ENCODE results near the gene MFSD1.

The MFSD1 gene

GRCh38 chr3:158810823-158811724 lies 9.2 kb downstream of the MFSD1 start:
- no peak for DNase-seq (ENCODE audit: low read depth)

- no peak for DNase-seq (ENCODE audit: low read depth)
These were observed 17.4 kb downstream of the MFSD1 start for GRCh38 chr3:158819282-158819681.

- no peak for DNase-seq (ENCODE audit: low read depth)
These were observed 18.7 kb downstream of the MFSD1 start for GRCh38 chr3:158820521-158820920.

GRCh38 chr3:158821847-158822246 lies 20.0 kb downstream of the MFSD1 start:
- DNase-seq (ENCODE audit: low read depth) = no peak

GRCh38 chr3:158823426-158823825 lies 21.6 kb downstream of the MFSD1 start:
- DNase-seq (ENCODE audit: low read depth) = no peak

GRCh38 chr3:158827773-158828172 lies 25.9 kb downstream of the MFSD1 start:
- DNase-seq (ENCODE audit: low read depth) = no peak

GRCh38 chr3:158830391-158830790 lies 28.5 kb downstream of the MFSD1 start:
- no peak for DNase-seq (ENCODE audit: low read depth)

GRCh38 chr3:158831861-158832260 lies 30.0 kb downstream of the MFSD1 start:
- DNase-seq (ENCODE audit: low read depth) = no peak

GRCh38 chr3:158835631-158836030 lies 33.8 kb downstream of the MFSD1 start:
- DNase-seq (ENCODE audit: low read depth) = no peak

- no peak for DNase-seq (ENCODE audit: low read depth)
These were observed 34.5 kb downstream of the MFSD1 start for GRCh38 chr3:158836312-158836711.

- DNase-seq (ENCODE audit: low read depth) = no peak
These were observed 35.4 kb downstream of the MFSD1 start for GRCh38 chr3:158837240-158837639.

GRCh38 chr3:158839966-158840365 lies 38.1 kb downstream of the MFSD1 start:
- DNase-seq (ENCODE audit: low read depth) = no peak

GRCh38 chr3:158841387-158841786 lies 39.5 kb downstream of the MFSD1 start:
- DNase-seq (ENCODE audit: low read depth) = no peak

GRCh38 chr3:158842976-158843375 lies 41.1 kb downstream of the MFSD1 start:
- DNase-seq (ENCODE audit: low read depth) = no peak

GRCh38 chr3:158845765-158846350 lies 44.0 kb downstream of the MFSD1 start:
- no peak for DNase-seq (ENCODE audit: low read depth)

GRCh38 chr3:158846803-158847451 lies 45.1 kb downstream of the MFSD1 start:
- DNase-seq (ENCODE audit: low read depth) = no peak

GRCh38 chr3:158847452-158847821 lies 45.6 kb downstream of the MFSD1 start:
- no peak for DNase-seq (ENCODE audit: low read depth)

GRCh38 chr3:158847885-158848284 lies 46.0 kb downstream of the MFSD1 start:
- no peak for DNase-seq (ENCODE audit: low read depth)

GRCh38 chr3:158849757-158850156 lies 47.9 kb downstream of the MFSD1 start:
- DNase-seq (ENCODE audit: low read depth) = no peak

- no peak for DNase-seq (ENCODE audit: low read depth)
These were observed 57.5 kb downstream of the MFSD1 start for GRCh38 chr3:158859362-158859761.

- DNase-seq (ENCODE audit: low read depth) = no peak
These were observed 61.4 kb downstream of the MFSD1 start for GRCh38 chr3:158863247-158863646.

- no peak for DNase-seq (ENCODE audit: low read depth)
These were observed 62.6 kb downstream of the MFSD1 start for GRCh38 chr3:158864492-158864891.

- DNase-seq (ENCODE audit: low read depth) = no peak
These were observed 73.8 kb downstream of the MFSD1 start for GRCh38 chr3:158875700-158876099.
